SK-N-SH (cell line): Measurements from ENCODE around the gene METTL3.

Experiments
- CTCF ChIP-seq: fragments of 200-600 bp; sonication (generic); IDR thresholded peaks from 2 replicates; pipeline ENCODE4 v1.6.1; 2017; ENCODE audit warnings: antibody characterized with exemption, mild to moderate bottlenecking, moderate library complexity
- EP300 ChIP-seq, 2 experiments: IDR thresholded peaks; 2 replicates each; pipeline versions ENCODE4 v1.4.0 to v1.6.1; 2012; ENCODE audit warnings: borderline replicate concordance in 1 of 2, low read depth in 1 of 2, low read length in 1 of 2

DNA sequence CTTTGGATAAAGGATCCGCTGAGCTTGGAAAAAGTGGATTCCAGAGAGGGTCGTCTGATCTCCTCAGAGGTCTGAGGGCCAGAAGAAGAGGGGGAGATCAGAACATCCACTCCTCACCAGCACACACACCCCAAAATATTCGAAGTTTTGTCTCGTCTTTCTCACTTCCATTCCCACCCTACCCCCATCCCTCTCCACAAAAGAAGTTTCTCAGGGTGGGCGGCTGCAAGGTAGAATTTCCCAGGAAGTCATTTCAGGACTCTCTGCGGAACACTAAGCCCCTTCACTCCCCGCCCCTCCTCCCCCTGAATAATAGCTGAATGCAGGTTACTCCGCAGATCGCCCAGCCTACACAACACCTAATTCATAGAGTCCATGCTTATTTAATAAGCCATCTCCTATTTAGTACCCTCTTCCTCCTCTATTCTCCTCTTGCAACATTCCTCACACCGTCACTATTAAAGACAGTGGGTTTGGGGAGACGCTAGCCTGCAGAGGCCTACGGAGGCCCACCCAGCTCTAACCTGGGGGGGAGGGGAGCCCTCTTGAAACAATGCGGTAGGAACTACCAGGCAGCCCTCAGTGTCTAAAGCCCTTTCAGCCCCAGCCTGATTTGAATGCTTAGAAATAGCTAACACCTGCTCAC is 15.7 kb upstream of the METTL3 start:
- no peak for TF ChIP-seq EP300 (IDR thresholded peaks at IDR 0.05; ENCODE audit: borderline replicate concordance in 1 of 2, low read depth in 1 of 2, low read length in 1 of 2)
- TF ChIP-seq CTCF: no peak
